IMR-90 (cell line): ENCODE data around the gene ATP9B.

Experiments
- CEBPB ChIP-seq: IDR thresholded peaks from 2 replicates; pipeline ENCODE4 v1.6.1; 2012; ENCODE audit warnings: low read depth, low read length, improper control_type of control experiment
- CTCF ChIP-seq: conservative IDR thresholded peaks from 2 replicates; pipeline ENCODE4 v1.5.1; 2012; ENCODE audit warnings: mild to moderate bottlenecking, low read depth, low read length, improper control_type of control experiment
- MXI1 ChIP-seq: IDR thresholded peaks from 2 replicates; pipeline ENCODE4 v1.6.1; 2012; ENCODE audit warnings: low read depth, mild to moderate bottlenecking, low read length, moderate library complexity, borderline replicate concordance
- POLR2A ChIP-seq: IDR thresholded peaks from 2 replicates; pipeline ENCODE4 v1.6.1; 2012; ENCODE audit warnings: mild to moderate bottlenecking, low read depth, low read length
- RCOR1 ChIP-seq: IDR thresholded peaks from 2 replicates; pipeline ENCODE4 v1.6.1; 2012; ENCODE audit warnings: mild to moderate bottlenecking, low read length, improper control_type of control experiment; ENCODE audit not compliant: insufficient replicate concordance

DNA sequence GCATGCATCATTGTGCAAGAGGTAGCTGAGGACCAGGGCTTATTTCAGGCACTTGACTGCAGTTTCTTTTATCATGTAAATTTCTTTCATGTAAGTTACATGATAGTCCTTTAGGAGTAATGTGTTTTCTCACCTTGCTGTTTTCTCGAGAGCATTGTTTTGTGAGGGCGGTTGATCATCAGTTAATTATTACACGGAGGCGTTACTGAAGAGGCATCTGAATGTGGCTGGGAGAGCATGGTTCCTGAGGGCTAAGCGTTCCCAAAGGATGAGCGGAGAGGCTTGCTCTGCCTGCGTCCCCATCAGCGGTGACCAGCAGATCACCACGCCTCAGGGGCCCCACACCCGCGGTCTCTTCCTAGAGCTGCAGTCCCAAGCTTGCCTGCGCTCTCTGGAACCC is 170.4 kb downstream of the ATP9B start:
- TF ChIP-seq CEBPB (no peak), POLR2A (no peak), MXI1 (no peak), RCOR1 (no peak), CTCF (no peak)
